NOMO-1 (cell line): Measurements from ENCODE around the gene GALNS.
A peak's percentile ranks its signal among the peaks of the same experiment; 100 is the strongest.
"Not testable (repeated sequence)": the region's sequence is repeated elsewhere in the genome, so short reads cannot be mapped to it uniquely, and the experiment has no call there.

ENCODE experiments used
- DNase-seq, 2 experiments: peaks; one replicate each; lab custom pipeline; 2025; ENCODE audit not compliant: unreplicated experiment in 2 of 2; lab: John Stamatoyannopoulos, UW

Gene GALNS

GRCh38 chr16:88856828-88857727 is at the start of gene GALNS, which contains the start of gene TRAPPC2L:
GALNS (minus strand) TSS chr16:88856947; CDS start chr16:88856877, 70 bp downstream.
TRAPPC2L (plus strand) TSS chr16:88857127; CDS start chr16:88857151, 24 bp downstream.
- DNase-seq = peak; percentile 91 to 95

GRCh38 chr16:88906020-88906419 is 49.3 kb upstream of the GALNS start:
- DNase-seq = no peak

- no peak for DNase-seq
Measured at GRCh38 chr16:88905563-88905962, 48.8 kb upstream of the GALNS start.

GRCh38 chr16:88904676-88905365 is 48.1 kb upstream of the GALNS start:
- DNase-seq = no peak

- no peak for DNase-seq
Measured at GRCh38 chr16:88903267-88903666, 46.5 kb upstream of the GALNS start.

- no peak for DNase-seq
Measured at GRCh38 chr16:88902744-88903143, 46.0 kb upstream of the GALNS start.

- no peak for DNase-seq
Measured at GRCh38 chr16:88901718-88902337, 45.1 kb upstream of the GALNS start.

GRCh38 chr16:88900662-88901052 is 43.9 kb upstream of the GALNS start:
- no peak for DNase-seq

GRCh38 chr16:88899901-88900661 is 43.3 kb upstream of the GALNS start:
- no peak for DNase-seq

- no peak for DNase-seq
Measured at GRCh38 chr16:88897696-88898425, 41.1 kb upstream of the GALNS start.

- DNase-seq = no peak
Measured at GRCh38 chr16:88896238-88897070, 39.7 kb upstream of the GALNS start.

GRCh38 chr16:88895335-88895734 is 38.6 kb upstream of the GALNS start:
- no peak for DNase-seq

GRCh38 chr16:88894681-88895300 is 38.0 kb upstream of the GALNS start:
- no peak for DNase-seq

- not testable (repeated sequence) for DNase-seq
Measured at GRCh38 chr16:88894266-88894665, 37.5 kb upstream of the GALNS start.

- DNase-seq = no peak
Measured at GRCh38 chr16:88893127-88893968, 36.6 kb upstream of the GALNS start.

GRCh38 chr16:88892065-88892464 is 35.3 kb upstream of the GALNS start:
- DNase-seq = no peak

GRCh38 chr16:88891083-88891482 is 34.3 kb upstream of the GALNS start:
- no peak for DNase-seq
